ENCODE results near the gene HOXC6.

HOXC6 gene

GRCh38 chr12:53986686-53987483, 41.4 kb upstream of the HOXC6 start:
- DNase-seq (ENCODE audit: low read depth): no peak
- no peak for TF ChIP-seq CTCF (conservative IDR thresholded peaks at IDR 0.05; ENCODE audit: low read depth, low read length)
- H3K4me3 ChIP-seq (ENCODE audit: low read depth, low read length): no peak overlapping the region

- TF ChIP-seq CTCF (conservative IDR thresholded peaks at IDR 0.05; ENCODE audit: low read depth, low read length): no peak
- DNase-seq (ENCODE audit: low read depth): no peak
- no peak overlapping the region for H3K4me3 ChIP-seq (ENCODE audit: low read depth, low read length)
These were observed 40.4 kb upstream of the HOXC6 start for GRCh38 chr12:53987787-53988230.

- TF ChIP-seq CTCF (conservative IDR thresholded peaks at IDR 0.05; ENCODE audit: low read depth, low read length): no peak
- DNase-seq (ENCODE audit: low read depth): no peak
- H3K4me3 ChIP-seq (ENCODE audit: low read depth, low read length): no peak overlapping the region
These were observed 39.6 kb upstream of the HOXC6 start for GRCh38 chr12:53988541-53989226.

GRCh38 chr12:53989227-53990113, 38.8 kb upstream of the HOXC6 start:
- peak; percentile 64 for TF ChIP-seq CTCF (conservative IDR thresholded peaks at IDR 0.05; ENCODE audit: low read depth, low read length)
- no peak overlapping the region for H3K4me3 ChIP-seq (ENCODE audit: low read depth, low read length)
- peak; percentile 66 for DNase-seq (ENCODE audit: low read depth)

GRCh38 chr12:53990311-53991076, 37.7 kb upstream of the HOXC6 start:
- TF ChIP-seq CTCF (conservative IDR thresholded peaks at IDR 0.05; ENCODE audit: low read depth, low read length): no peak
- H3K4me3 ChIP-seq (ENCODE audit: low read depth, low read length): no peak overlapping the region
- no peak for DNase-seq (ENCODE audit: low read depth)

GRCh38 chr12:53991077-53991460, 37.2 kb upstream of the HOXC6 start:
- TF ChIP-seq CTCF (conservative IDR thresholded peaks at IDR 0.05; ENCODE audit: low read depth, low read length): no peak
- H3K4me3 ChIP-seq (ENCODE audit: low read depth, low read length): no peak overlapping the region
- no peak for DNase-seq (ENCODE audit: low read depth)

Data from choroid plexus epithelial cell (primary cell).